ENCODE measurements around the gene ITPR3.

DNA sequence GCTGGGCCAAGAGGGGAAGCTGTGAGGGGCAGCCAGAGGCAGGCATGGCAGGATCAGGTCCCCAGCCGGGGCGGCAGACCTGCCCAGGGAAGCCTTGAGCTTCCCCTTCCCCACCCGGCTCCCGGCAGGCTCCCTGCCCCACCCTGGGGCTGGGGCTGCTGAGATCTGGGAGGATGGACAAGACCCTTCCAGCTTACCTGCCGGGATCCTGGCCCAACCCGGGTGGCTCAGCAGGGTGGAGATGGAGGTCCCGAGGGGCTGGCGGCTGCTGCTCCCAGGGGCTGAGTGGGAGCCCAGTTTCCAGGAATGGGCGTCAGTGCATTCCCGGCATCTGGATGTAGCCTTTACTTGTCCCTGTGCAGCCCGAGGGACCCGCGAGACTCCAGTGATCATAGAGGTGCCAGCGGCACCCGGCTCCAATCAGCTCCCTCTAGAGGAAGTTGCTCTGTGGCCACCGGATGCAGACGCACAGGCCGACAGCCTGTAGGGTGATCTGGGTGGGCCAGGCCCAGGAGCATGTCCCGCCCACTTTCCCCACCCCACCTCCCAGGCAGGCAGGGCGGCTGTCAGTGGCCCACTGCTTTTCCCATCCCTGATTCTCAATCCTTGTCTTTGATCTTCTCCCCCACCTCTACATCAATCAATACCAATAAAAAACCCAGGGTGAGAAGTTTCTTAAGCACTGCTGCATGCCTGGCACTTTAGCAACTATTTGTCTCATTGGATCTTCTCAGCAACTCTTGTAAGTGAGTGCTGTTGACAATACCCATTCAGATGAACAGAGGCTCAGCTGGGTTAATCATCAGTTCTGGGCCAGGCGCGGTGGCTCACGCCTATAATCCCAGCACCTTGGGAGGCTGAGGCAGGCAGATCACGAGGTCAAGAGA, 41.1 kb upstream of the ITPR3 start, which contains the start of gene BAK1:
- TF ChIP-seq POLR2AphosphoS5 (IDR thresholded peaks at IDR 0.05) (peak; percentile 96 to 97 (median 96)), POLR2A (IDR thresholded peaks at IDR 0.05) (peak; percentile 98), EP300 (IDR thresholded peaks at IDR 0.05; ENCODE audit: low read depth) (no peak)
- TF ChIP-seq, protein P1, sequence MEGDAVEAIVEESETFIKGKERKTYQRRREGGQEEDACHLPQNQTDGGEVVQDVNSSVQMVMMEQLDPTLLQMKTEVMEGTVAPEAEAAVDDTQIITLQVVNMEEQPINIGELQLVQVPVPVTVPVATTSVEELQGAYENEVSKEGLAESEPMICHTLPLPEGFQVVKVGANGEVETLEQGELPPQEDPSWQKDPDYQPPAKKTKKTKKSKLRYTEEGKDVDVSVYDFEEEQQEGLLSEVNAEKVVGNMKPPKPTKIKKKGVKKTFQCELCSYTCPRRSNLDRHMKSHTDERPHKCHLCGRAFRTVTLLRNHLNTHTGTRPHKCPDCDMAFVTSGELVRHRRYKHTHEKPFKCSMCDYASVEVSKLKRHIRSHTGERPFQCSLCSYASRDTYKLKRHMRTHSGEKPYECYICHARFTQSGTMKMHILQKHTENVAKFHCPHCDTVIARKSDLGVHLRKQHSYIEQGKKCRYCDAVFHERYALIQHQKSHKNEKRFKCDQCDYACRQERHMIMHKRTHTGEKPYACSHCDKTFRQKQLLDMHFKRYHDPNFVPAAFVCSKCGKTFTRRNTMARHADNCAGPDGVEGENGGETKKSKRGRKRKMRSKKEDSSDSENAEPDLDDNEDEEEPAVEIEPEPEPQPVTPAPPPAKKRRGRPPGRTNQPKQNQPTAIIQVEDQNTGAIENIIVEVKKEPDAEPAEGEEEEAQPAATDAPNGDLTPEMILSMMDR (IDR thresholded peaks at IDR 0.05): peak; percentile 47 to 75 (median 58)

Data from transverse colon (tissue), 4 donors.